SKM-1 (cell line): ENCODE data around the gene VPS8.

Experiments
- DNase-seq: peaks from one replicate; lab custom pipeline; 2025; ENCODE audit not compliant: unreplicated experiment; lab: John Stamatoyannopoulos, UW

VPS8 gene, protein sequence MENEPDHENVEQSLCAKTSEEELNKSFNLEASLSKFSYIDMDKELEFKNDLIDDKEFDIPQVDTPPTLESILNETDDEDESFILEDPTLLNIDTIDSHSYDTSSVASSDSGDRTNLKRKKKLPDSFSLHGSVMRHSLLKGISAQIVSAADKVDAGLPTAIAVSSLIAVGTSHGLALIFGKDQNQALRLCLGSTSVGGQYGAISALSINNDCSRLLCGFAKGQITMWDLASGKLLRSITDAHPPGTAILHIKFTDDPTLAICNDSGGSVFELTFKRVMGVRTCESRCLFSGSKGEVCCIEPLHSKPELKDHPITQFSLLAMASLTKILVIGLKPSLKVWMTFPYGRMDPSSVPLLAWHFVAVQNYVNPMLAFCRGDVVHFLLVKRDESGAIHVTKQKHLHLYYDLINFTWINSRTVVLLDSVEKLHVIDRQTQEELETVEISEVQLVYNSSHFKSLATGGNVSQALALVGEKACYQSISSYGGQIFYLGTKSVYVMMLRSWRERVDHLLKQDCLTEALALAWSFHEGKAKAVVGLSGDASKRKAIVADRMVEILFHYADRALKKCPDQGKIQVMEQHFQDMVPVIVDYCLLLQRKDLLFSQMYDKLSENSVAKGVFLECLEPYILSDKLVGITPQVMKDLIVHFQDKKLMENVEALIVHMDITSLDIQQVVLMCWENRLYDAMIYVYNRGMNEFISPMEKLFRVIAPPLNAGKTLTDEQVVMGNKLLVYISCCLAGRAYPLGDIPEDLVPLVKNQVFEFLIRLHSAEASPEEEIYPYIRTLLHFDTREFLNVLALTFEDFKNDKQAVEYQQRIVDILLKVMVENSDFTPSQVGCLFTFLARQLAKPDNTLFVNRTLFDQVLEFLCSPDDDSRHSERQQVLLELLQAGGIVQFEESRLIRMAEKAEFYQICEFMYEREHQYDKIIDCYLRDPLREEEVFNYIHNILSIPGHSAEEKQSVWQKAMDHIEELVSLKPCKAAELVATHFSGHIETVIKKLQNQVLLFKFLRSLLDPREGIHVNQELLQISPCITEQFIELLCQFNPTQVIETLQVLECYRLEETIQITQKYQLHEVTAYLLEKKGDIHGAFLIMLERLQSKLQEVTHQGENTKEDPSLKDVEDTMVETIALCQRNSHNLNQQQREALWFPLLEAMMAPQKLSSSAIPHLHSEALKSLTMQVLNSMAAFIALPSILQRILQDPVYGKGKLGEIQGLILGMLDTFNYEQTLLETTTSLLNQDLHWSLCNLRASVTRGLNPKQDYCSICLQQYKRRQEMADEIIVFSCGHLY (N-terminal part only)

DNA sequence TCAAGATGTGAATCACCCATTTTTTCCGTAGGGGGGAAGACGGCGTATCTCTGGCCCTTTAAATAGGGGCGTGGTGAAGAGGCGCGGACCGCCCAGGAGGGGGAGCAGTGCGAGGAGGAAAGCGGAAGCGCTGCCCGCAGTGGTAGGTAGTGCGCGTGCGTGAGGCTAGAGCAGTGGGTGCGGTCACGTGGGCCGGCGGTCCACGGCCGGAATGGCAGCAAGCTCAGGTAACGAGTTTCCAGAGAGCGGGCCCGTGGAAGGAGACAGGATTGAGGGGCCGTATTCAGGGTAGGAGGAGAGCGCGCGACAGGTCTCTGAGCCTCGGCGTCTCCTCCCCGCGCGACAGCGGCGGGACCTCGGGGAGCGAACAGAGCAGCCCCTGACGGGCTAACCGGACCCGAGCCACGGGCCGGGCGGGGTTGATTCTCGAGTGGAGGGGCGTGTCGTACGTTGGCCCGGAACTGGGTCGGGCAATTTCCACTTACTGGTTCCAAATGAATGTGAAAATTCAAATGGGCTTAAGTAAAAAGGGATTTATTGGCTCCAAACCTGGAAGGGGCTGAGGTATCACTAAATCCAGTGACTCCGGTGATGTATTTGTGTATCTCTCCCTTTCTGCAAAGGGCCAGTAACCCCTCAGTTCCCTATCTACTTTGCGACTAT, at the start of gene VPS8:
Gene VPS8, plus strand, starts transcription at position 168 of the 663 bp plus-strand sequence. CDS start 12,467 bp downstream, outside the sequence.
- DNase-seq: peak; percentile 89

DNA sequence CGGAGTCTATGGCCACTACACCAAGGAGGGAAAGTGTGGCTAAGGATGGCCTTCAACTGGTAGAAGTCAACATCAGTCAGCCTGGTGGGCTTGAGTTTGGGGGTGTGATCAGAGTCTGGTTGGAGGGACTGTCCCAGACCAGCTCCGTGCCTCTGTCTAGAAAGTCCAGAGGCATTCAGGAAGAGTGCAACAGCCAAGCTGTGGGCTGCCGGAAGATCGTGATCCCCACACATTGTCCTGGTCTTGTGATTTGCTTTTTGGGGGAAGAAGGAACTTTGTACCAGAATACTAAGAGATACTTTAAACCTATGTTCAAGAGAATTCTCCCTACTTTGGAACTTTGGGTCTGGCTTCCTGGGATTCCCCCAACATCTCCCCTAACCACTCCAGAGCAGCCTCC, 47.8 kb upstream of the VPS8 start:
- DNase-seq: no peak

DNA sequence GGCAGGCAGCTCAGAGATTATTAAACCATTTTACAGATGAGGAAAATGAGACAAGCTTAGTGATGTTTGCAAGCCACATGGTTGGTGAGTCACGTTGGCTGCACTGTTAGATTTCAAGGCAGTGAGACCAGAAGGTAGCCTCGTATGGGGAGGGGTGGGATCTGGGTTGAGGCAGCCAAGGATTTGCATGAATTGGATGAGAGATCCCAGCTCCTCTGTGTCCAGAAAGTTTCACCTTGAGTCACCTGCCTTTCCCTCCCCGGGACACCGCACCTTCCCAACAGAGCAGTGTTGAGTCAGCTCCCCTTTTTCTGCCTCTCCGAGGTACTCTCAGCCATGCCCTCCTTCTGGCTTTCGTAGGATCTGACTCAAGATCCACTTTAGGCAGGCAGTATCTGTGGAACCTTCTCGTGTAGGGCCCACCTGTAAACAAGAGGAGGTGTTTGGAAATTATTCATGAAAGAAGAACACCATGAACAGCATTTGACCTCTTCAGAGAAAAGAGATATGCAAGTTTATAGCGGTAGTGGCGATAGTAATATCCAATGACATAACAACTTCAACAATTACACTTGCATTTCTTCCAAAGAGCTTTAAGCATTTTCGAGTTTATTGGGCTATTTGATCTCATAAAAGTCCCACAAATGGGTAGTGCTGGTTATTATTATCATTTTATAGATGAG, 46.8 kb upstream of the VPS8 start:
- DNase-seq: no peak

DNA sequence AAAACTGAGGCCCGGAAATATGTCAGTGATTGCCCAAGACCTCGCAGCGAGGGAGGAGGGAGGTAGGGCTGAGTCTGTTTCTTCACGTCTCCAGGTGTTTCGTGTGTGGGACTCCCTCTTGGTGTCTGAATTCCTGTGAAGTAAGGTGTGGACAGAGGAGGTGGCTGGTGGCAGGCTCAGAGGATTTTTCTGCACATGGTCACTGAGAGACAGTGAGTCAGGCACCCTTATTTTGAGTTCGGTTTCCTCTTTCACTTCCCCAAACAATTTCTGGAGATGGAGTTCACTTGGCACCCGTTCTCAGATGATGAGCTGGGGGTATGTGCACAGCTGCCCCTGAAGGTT, 46.3 kb upstream of the VPS8 start:
- DNase-seq: peak; percentile 52

DNA sequence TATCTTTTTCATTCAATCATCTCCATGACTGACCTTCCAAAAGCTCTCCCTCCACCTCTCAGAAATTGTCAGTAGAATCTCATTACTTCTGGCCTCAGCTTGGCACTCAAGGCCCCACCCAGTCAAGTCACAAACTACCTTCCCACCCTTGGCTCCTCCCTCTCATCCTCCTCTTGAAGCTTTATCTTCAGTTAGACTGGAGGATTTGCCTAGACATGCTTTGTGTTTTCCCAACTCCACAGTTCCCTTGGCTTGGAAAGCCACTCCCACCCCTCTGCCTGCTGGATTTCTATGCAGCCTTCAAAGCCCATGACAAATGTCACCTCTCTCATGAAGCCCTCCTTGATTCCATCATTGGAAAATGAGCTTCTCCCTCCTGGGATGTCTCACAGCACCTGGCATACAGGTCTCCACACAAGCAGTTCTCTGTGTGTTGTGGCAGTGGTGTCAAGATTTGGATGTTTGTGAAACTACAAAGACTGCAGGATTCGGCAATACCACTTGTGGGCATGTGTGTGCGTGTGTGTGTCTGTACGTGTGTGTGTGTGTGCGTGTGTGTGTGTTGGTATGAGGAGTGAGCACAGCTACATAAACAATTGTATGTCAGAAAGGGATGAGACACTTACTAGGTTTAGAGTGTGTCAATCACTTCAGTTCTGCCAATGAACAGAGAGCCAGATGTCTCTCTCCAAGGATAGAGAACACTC, 45.3 kb upstream of the VPS8 start:
- DNase-seq: no peak

DNA sequence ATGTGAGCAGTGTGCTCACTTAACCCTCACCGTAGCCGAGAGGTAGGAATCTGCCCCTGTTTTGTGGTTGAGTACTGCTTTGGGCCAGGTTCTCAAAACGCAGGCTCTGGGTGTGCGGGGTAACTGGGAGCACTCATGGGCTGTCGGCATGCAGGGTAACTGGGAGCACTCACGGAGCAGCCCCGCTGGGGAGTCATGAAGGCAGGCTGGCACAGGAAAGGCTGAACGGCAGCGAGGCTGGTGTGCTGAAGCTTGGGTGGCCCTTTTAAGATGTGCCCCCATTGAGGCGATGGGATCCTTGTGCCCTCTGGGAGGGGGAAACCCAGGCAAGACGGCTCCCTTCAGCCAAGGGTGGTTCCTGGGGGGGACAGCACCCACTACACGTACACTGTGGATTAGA, 44.6 kb upstream of the VPS8 start:
- no peak for DNase-seq

DNA sequence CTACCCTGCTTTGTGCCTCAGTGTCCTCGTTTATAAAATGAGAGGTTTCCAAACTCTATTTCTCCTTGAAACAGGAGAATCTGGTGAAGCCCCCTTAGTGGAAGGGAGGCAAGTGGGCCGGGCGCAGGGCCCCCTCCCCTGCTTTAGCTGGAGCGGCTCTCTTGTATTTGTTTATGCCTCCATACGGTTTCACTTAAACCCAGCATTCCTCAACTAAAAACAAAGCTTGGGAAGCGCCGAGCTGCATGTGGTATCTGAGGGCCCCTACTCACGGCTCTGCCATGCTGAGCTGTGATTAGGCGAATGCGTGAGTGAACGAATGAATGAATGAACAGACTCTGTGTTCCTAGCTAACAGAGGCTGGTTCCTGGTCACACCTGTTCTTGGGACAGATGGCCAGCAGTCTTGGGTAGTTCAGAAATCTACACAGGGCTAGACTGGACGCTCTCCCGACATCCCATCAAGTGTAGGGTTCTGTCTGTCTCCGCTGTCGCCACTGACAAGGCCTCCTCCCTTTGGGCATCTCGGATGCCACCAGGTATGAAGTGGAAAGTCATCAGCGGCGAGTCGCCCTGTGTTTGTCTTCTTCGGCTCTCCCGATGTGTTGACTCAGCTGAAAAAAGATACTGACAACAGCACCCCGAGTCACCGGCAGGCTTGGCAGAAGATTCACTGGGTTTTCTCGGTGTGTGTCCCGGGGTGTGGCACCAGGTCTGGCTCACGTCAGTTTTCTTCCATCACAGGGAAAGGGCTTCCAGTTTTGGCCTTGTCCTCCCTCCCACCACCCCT, 42.4 kb upstream of the VPS8 start:
- DNase-seq: no peak

DNA sequence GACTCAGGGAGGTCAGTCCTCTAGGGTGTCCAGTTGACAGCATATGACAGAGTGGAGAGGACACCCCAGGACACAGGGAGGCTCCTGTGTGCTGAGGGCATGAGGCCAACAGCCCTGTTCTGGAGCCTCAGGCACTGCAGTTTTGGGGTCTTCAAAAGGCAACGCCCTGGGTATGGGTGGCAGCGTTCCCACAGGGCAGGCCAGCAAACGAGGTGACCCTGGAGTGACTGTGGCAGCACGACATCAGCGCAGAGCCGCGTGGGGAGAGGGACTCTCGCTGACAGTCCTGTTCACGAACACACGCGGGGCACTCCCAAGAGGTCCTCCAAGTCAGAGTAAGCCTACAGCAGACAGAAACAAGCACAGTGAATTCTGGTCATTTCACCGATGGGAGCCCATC, 41.4 kb upstream of the VPS8 start:
- DNase-seq: no peak

DNA sequence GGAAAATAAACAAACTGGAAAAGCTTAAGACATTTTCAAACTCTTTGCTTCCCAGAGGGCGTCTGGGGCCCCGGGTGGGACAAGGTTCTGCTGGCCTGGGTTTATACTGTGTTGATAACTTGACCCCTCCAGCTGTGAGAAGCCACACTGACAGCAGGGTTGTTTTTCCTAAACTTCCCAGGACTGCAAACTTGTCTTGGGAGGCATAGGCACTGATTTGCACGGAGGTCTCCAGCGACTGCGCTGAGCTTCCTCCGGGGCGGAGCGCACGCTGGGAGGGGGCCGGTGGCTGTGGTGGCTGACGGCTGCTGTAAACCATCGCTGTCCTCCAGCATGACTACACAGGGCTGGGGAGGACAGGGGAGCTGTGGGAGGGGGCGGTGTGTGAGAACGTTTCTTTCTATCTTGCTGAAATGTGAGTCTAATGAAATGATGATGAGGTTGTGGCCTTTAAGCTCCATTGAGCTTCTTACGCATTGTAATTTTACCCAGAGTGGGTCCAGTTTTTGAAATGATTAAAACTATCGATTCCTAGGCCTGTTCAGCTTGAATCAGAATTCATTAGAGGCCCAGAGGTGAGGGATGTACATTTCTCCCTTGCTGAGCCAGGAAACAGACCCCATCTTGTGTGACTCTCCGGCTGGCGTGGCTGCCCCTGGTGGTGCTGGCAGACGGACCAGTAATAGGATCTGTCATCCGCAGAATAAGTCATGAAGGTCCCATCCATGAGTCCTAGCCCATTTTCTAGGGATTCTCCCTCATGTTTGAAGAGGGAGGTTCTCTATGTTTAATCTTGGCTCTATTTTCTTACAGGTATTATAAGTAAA, 40.5 kb upstream of the VPS8 start:
- DNase-seq: no peak

DNA sequence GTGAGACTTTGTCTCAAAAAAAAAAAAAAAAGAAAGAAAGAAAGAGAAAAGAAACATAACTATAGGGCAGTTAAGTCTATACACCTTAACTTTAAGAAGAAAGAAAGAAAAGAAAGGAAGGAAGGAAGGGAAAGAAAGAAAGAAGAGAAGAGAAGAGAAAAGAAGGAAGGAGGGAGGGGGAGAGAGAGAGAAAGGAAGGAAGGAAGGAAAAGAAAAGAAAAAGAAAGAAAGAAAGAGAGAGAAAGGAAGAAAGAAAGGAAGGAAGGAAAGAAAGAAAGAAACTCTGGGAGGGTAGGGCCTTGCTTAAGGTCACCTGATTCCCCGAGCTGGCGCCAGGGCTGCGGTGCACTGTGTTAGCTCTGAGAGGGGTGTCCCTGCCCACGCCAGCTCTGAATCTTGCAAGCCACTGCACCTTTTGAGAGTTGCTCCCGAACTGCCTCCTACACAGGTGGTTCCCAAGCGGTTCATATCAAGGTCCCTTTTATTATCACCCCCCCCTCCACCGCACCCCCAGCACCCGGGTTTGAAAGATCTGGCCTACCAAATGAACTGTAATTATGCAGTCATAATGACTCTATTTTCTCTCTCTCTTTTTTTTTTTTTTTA, 39.2 kb upstream of the VPS8 start:
- DNase-seq: no peak

DNA sequence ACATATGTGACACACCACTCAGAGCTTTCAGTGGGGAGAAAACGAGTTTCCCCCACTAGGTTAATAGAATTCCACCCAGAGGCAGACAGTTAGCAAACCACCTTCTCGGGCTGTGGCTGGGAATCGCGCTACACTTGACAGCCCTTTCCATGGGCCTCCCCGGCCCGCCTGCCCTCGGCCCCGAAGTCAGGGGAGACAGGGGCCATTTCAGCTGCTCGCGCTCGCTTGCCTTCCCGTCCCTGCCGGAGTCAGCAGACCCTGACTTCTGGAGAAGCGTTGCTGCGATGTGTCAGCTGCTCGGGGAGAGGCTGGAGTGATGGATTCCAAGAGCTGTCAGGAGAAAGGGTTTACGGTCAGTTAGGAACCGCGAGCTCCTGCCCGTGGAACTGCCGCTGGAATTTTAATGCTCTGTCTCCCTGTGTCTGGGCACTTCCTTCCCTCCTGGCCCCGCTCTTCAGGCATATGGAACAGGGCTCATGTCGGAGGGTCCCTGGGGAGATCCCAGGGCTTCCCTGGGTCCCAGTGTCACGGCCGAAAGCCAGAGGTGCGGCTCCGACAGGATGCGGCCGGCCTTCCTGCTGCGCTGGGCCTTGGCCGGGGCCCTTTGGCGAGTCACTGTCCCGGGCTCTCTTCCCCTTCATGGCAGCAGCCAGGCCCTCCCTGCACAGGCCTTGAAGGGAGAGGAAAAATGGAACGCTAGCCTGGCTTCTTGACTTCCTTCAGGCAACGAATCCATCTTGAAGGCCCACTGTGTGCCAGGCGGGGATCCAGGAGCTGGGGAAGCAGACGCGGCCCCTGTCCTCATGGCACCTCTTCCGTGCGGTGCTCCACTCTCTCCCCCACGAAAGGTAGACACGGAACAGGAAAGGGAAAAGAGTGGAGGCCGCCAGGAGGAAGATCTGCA, 38.4 kb upstream of the VPS8 start:
- DNase-seq: no peak

DNA sequence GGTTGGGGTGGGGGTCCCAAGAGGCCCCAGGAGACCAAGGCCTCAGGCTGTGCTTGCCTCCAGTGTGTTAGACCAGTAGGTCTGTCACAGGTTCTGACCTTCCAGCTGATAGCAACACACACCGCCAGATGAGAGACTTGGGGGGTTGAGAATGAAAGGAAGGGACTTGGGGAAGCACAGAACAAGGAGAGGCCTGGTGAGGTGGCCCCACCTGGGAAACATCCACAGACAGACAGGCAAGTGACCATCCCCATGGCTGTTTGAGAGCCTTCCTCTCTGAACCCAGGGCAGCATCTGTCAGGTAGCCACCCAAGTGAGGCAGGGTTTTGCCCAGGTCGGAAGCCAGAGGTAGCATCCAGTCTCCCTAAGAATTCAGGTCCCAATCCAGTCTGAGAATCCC, 35.0 kb upstream of the VPS8 start:
- DNase-seq: no peak

DNA sequence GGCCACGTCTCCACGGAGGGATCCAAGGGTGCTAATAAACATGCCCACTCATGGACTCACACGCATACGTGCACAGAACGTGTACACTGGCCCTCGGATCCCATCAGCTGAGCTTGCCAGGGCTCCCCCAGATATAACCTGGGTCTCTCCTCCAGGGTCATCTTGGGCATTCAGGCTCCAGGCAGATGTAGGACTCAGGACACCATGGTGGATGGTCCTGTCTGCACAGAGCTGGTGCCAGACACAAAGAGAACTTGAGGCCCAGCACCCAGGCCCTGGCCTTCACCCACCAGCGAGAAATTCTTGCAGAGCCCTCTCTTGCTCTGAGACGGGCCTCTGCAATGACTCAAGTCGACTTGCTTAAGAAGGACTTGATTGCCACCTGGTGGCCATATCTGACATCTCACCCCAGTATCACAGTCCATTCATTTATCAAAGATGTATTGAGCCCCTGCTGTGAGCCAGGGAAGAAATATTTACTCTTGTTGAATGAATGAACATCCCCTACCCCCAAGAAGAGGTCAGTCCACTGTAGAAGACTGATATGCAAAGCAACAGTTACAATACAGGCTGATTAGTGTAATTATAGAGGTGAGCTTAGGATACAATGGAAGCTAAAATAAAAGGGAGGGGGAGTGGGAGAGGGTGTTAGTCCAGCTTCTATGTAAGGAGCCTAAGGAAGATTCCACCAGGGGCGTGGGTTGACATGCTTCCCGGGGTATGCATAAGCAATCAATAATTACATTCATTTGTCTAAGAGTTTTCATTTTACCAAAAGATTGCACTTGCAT, 34.2 kb upstream of the VPS8 start:
- peak; percentile 55 for DNase-seq

DNA sequence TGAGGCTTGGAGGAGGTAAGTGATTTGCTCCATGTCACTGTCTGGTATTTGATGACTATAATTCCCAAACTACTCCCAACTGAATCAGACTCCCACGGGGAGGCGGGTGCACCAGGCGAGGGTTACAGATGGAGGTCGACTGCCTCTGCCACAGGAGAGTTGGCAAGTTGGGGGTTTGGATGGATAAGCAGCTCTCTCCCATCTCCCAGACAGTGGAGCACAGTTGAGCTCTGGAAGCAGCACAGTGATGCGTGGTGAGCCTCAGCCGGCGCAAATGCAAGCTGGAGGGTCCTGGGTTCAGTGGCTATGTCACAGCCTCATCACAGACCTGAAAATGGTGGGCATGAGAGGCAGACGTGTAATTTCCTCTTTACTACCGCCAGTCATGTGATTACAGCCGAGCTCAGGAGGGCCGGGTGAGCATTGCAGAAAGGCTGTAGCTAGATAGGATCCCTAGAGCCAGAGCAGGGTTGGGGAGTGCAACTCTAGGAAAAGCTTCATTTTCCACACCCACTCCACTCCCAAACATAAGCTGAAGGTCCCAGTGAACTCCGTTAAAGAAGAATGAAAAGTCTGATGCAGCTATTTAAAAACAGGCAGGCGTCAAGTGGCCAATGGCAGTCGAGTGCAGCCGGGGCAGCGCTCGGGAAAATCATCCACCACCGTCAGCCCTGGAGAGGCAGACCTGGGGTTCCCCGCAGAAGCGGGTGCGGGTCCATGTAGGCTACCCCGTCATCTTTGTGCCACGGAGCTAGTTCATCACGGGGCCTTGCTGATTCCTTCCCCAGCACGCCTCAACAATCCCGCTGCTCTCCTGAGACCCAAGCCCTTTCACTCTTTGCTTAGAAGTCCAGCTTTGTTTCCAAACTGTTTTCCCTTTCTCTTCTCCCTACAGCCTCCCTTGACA, 33.3 kb upstream of the VPS8 start:
- DNase-seq: no peak

DNA sequence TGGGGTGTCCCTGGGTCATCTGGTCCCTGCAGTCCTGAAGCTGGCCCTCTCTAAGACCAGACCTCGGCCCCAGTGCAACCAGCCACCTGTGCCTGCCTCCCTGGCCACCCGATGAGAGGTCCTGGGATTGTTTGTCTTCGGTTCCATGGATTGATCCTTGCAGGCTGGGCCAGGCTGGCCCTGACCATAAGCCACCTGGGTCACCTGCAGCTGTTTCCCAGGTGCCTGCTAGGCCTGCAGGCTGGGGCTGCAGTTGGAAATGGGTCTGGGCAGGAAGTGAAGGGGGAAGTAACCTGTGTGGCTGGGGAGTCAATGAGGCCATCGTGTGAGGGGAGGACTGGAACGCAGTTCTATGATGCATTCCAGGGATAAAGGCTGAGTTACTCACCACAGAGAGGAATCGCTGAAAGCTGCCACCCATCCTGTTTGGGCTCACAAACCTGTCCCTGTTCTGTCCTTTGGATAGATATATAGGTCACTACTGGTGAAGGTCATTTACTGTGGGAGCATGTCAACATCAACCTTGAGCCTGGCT, 30.9 kb upstream of the VPS8 start:
- no peak for DNase-seq
